Lower lobe of right lung (tissue), 2 donors: Measurements from ENCODE around the gene CALY. TPM values are rescaled to one million over a fixed set of nuclear protein-coding genes. Genes with fewer than 3 reads are reported as not detected.

Experiments
- ATAC-seq, 2 donors: fragments of 200-7000 bp; cut with Tn5 transposase; one replicate each; pipeline ENCODE4 v1.9.1; 2020 to 2022; ENCODE audit warnings: mild to moderate bottlenecking in 2 of 2, moderate library complexity in 2 of 2
- DNase-seq: peaks from one replicate; pipeline ENCODE4 v3.0.0-alpha.2; 2020
- H3K27ac ChIP-seq: fragments of 200-600 bp; one replicate; pipeline ENCODE4 v1.8.0; 2022
- H3K27me3 ChIP-seq: fragments of 200-600 bp; one replicate; pipeline ENCODE4 v1.8.0; 2022; ENCODE audit warnings: low read depth
- H3K36me3 ChIP-seq: fragments of 200-600 bp; one replicate; pipeline ENCODE4 v1.8.0; 2022; ENCODE audit warnings: mild to moderate bottlenecking
- H3K4me1 ChIP-seq: fragments of 200-600 bp; one replicate; pipeline ENCODE4 v1.8.0; 2022
- H3K4me3 ChIP-seq: fragments of 200-600 bp; one replicate; pipeline ENCODE4 v1.8.0; 2022; ENCODE audit warnings: mild to moderate bottlenecking
- H3K9me3 ChIP-seq: fragments of 200-600 bp; one replicate; pipeline ENCODE4 v1.8.0; 2022
- intact Hi-C: fragments of 100-400 bp; cut with DNase I; formaldehyde crosslinking; loops from one replicate; pipeline ENCODE4 v1.11.0; 2022
- total RNA-seq: library from RNA; stranded (reverse); fragmentation: NEBNext Ultra II Directional; extraction: Animal tissue kit (Norgen Biotek cat#: 25700); gene quantifications from one replicate; pipeline ENCODE4 v1.2.1, GENCODE V29; 2021
- TF ChIP-seq, protein P1 (sequence below): fragments of 200-600 bp; IDR thresholded peaks from one replicate; pipeline ENCODE4 v1.8.0; 2022; ENCODE audit warnings: antibody characterized with exemption, mild to moderate bottlenecking
- donor health status: DM: no; HTN: yes; CAD: no; lungs with severe emphysema.

The CALY gene
- total RNA-seq, 1 donor from 2014 or later, result not detected

DNA sequence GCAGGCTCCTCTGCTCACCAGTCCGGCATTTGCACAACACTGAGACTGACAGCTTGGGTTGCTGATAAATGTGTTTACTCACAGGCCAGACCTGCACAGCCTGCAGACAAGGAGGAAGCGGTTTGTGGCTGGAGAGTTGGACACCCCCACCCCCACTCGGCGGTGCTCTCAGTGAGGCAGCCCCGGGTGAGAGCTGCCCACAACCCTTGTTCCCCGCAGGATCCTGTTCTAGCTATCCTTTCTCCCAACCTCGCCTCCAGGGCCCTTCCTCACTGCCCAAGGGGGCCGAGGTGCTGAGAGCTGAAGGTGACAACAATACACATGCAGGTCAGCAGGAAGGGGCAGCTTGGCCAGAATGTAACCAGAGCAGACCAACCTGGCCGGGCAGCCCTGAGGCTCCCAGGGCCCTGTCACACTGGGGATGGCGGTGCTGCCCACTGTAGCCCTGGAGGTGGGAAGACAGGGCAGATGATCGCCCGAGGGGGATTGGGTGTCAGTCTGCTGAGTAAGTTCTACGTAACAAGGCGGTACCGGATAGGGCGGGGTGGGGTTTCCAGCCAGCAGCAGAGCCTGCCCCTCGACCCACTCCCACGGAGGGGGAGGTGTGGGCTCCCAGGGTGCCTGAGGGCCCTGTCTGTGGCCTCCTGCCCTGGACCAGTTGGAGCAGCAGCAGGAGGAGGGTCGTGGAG lies 58.0 kb downstream of the CALY start:
- ATAC-seq (peak; percentile 42 to 65), DNase-seq (peak; percentile 83)
- intact Hi-C loops, result no loop called here
- H3K27ac ChIP-seq, result peak overlapping the region; percentile 81
- TF ChIP-seq, protein P1, sequence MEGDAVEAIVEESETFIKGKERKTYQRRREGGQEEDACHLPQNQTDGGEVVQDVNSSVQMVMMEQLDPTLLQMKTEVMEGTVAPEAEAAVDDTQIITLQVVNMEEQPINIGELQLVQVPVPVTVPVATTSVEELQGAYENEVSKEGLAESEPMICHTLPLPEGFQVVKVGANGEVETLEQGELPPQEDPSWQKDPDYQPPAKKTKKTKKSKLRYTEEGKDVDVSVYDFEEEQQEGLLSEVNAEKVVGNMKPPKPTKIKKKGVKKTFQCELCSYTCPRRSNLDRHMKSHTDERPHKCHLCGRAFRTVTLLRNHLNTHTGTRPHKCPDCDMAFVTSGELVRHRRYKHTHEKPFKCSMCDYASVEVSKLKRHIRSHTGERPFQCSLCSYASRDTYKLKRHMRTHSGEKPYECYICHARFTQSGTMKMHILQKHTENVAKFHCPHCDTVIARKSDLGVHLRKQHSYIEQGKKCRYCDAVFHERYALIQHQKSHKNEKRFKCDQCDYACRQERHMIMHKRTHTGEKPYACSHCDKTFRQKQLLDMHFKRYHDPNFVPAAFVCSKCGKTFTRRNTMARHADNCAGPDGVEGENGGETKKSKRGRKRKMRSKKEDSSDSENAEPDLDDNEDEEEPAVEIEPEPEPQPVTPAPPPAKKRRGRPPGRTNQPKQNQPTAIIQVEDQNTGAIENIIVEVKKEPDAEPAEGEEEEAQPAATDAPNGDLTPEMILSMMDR, result no peak
- H3K9me3 ChIP-seq, result no peaks in the 10 kb centered on the region
- peaks cover 43% of the 10 kb centered on the region for H3K36me3 ChIP-seq
- peak overlapping the region; percentile 19 for H3K4me3 ChIP-seq
- H3K4me1 ChIP-seq, result peaks cover 46% of the 10 kb centered on the region
- H3K27me3 ChIP-seq, result peaks cover 18% of the 10 kb centered on the region

DNA sequence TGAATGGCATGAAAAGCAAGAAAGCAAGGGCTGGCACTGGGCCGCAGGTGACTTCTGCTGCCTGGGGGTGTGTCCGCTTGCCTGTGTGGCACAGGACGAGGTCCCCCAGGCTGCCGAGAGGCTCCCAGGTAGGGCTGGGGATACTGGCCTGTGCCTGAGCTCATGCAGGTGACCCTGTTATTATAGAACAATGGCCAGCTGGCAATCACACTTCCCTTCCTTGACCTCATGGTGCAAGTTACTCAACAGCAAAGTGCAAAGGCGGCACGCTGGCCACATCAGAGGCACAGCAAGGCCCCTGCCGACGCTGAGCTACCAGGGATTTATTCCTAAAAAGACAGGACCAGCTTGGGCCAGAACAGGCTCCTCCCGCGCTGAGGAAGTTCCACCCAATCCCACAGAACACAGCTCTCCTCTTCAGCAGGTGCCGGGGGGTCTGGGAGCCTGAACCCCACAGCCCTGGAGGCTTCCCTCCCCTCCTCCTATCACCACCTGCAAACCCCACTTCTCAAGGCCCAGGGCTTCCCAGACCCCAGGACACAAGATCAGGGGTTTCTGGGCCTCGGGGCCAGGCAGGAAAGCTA lies 58.6 kb downstream of the CALY start:
- DNase-seq, result no peak
- peaks cover 18% of the 10 kb centered on the region for H3K27me3 ChIP-seq
- H3K4me1 ChIP-seq, result peaks cover 46% of the 10 kb centered on the region
- H3K36me3 ChIP-seq, result peaks cover 44% of the 10 kb centered on the region
- TF ChIP-seq, protein P1, result no peak
- H3K9me3 ChIP-seq, result no peaks in the 10 kb centered on the region
- peak overlapping the region; percentile 19 for H3K4me3 ChIP-seq
- peak overlapping the region; percentile 81 for H3K27ac ChIP-seq
- no peak for ATAC-seq
- intact Hi-C loops, result no loop called here

DNA sequence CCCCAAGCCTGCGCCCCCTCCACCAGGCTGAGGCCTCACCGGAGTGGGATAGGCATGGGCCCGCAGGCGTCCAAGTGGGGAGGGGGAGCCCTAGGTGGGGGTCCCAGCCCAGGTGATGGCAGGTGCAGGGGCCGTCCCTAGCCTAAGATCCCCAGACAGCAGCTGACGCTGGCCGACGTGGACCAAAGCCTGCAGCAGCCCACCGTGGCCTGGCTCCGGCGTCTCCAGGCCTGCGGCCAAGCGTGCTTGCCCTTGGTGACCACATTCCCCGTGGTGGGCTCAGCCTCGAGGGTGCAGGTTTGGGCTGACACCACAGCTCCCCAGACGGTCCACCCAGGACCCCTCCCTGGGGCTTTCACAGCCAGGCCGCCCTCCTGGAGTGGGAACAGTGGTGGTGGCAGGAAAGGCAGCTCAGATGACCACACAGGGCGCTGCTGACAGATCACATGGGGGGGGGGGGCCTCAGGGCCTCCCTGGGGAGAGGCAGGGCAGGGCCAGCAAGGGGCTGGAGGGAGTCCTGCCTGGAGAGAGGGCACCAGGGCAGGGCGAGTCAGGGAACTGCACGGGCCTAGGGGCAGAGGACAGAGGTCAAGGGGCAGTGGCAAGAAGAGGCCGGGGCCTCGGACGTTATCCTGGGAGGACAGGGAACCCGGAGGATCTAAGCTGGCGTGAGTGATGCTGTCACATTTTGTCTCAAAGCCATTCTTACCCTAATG lies 59.3 kb downstream of the CALY start:
- Histone ChIP-seq H3K4me1 (peaks cover 46% of the 10 kb centered on the region), H3K27me3 (peaks cover 18% of the 10 kb centered on the region), H3K9me3 (no peaks in the 10 kb centered on the region), H3K4me3 (peak overlapping the region; percentile 50), H3K36me3 (peaks cover 39% of the 10 kb centered on the region), H3K27ac (peak overlapping the region; percentile 81)
- intact Hi-C loops, result no loop called here
- no peak for DNase-seq
- ATAC-seq, result no peak
- TF ChIP-seq, protein P1, result no peak

DNA sequence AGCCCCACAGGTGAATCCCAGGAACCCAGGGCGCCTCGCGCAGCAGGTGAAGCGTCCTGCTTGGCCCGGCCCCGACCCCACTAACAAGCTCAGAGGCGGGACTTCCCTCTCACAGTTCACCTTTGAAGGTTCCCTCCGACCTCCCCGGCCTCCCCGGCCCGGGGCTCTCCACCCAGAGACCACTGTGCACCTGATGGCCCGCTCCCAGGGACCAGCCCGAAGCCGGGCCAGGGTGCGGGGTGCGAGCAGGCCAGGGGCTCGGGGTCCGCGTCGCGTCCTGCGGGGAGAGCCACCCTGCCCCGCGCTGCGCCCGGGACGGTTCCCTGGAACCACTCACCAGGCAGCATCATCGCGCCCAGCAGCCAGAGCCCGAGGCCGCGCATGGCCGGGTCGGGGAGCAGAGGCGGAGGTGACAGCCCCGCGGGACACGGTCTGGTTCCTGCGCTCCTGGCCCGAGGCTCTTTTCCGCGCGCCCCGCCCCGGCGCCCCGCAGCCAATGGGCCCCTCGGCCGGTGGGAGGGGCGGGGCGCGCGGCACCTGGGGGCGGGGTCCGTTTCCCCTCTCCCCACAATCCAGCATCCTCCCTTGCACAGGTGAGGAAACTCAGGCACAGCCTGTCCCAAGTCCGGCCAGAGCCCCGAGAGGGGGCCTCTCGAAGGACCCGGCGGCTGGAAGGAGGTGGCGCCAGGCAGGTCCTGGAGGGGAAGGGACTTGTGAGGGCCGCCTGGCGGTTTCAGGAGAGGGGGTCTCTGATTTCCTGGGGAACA lies 60.1 kb downstream of the CALY start, which contains the start of gene ADAM8:
TSS of gene ADAM8 (minus strand) at position 434 of the 767 bp plus-strand sequence. CDS start at position 383, 51 bp downstream.
- ATAC-seq (peak; percentile 54 to 62), DNase-seq (peak; percentile 77)
- H3K36me3 ChIP-seq, result peaks cover 31% of the 10 kb centered on the region
- intact Hi-C loops, result no loop called here
- H3K9me3 ChIP-seq, result no peaks in the 10 kb centered on the region
- peak within 1 kb of the TSS; percentile 50 for H3K4me3 ChIP-seq
- peaks cover 18% of the 10 kb centered on the region for H3K27me3 ChIP-seq
- TF ChIP-seq, protein P1, result no peak
- H3K27ac ChIP-seq, result peak within 1 kb of the TSS; percentile 81
- H3K4me1 ChIP-seq, result peaks cover 46% of the 10 kb centered on the region

GRCh38 chr10:133276100-133276434 lies 60.6 kb downstream of the CALY start:
- H3K27ac ChIP-seq, result peak overlapping the region; percentile 81
- TF ChIP-seq, protein P1, result no peak
- ATAC-seq (no peak), DNase-seq (no peak)
- H3K36me3 ChIP-seq, result peaks cover 25% of the 10 kb centered on the region
- H3K4me3 ChIP-seq, result peak overlapping the region; percentile 50
- intact Hi-C loops, result no loop called here
- peaks cover 18% of the 10 kb centered on the region for H3K27me3 ChIP-seq
- peaks cover 46% of the 10 kb centered on the region for H3K4me1 ChIP-seq
- H3K9me3 ChIP-seq, result no peaks in the 10 kb centered on the region
